ENCODE results near the gene MMAB. TPM values are rescaled to one million over a fixed set of nuclear protein-coding genes. Genes with fewer than 3 reads are reported as not detected.

Gene MMAB
- total RNA-seq, 1 donor from 2014 or later: 26.4 TPM

GRCh38 chr12:109582636-109583035 is 9.3 kb upstream of the MMAB start:
- no peak for DNase-seq (ENCODE audit: low spot score in 2 of 2, unreplicated experiment in 2 of 2)
- TF ChIP-seq, protein P1, sequence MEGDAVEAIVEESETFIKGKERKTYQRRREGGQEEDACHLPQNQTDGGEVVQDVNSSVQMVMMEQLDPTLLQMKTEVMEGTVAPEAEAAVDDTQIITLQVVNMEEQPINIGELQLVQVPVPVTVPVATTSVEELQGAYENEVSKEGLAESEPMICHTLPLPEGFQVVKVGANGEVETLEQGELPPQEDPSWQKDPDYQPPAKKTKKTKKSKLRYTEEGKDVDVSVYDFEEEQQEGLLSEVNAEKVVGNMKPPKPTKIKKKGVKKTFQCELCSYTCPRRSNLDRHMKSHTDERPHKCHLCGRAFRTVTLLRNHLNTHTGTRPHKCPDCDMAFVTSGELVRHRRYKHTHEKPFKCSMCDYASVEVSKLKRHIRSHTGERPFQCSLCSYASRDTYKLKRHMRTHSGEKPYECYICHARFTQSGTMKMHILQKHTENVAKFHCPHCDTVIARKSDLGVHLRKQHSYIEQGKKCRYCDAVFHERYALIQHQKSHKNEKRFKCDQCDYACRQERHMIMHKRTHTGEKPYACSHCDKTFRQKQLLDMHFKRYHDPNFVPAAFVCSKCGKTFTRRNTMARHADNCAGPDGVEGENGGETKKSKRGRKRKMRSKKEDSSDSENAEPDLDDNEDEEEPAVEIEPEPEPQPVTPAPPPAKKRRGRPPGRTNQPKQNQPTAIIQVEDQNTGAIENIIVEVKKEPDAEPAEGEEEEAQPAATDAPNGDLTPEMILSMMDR (IDR thresholded peaks at IDR 0.05; ENCODE audit: unreplicated experiment): no peak
- H3K36me3 Mint-ChIP-seq: peaks cover 14% of the 10 kb centered on the region
- H3K4me1 Mint-ChIP-seq: no peaks in the 10 kb centered on the region
- no peak overlapping the region for H3K4me3 Mint-ChIP-seq
- no peaks in the 10 kb centered on the region for H3K9me3 Mint-ChIP-seq
- peak overlapping the region; percentile 39 for H3K27ac Mint-ChIP-seq
- H3K27me3 Mint-ChIP-seq (ENCODE audit: low read depth): no peaks in the 10 kb centered on the region

DNA sequence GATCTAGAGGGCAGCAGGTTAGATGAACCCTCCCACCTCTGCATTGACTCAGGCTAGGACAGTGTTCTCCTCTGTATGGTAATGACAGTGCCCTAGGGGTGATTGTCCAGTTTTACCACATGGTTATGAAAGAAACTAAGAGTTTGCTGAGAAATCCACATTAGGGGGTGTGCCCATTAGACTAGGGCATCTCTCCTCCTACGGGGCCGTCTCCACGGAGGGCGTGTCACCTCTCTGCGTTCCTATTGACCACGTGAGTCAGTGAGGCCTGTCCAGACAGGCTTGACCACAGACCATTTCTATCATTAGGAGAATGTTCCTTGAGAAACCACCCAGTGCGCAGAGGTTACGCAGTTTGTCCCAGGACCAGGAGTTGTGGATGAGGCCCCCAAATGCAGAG is 8.6 kb upstream of the MMAB start:
- H3K27me3 Mint-ChIP-seq (ENCODE audit: low read depth): no peaks in the 10 kb centered on the region
- no peak overlapping the region for H3K27ac Mint-ChIP-seq
- H3K9me3 Mint-ChIP-seq: no peaks in the 10 kb centered on the region
- no peak overlapping the region for H3K4me3 Mint-ChIP-seq
- DNase-seq (ENCODE audit: low spot score in 2 of 2, unreplicated experiment in 2 of 2): no peak
- H3K4me1 Mint-ChIP-seq: no peaks in the 10 kb centered on the region
- TF ChIP-seq, protein P1 (IDR thresholded peaks at IDR 0.05; ENCODE audit: unreplicated experiment): no peak
- H3K36me3 Mint-ChIP-seq: peaks cover 16% of the 10 kb centered on the region

DNA sequence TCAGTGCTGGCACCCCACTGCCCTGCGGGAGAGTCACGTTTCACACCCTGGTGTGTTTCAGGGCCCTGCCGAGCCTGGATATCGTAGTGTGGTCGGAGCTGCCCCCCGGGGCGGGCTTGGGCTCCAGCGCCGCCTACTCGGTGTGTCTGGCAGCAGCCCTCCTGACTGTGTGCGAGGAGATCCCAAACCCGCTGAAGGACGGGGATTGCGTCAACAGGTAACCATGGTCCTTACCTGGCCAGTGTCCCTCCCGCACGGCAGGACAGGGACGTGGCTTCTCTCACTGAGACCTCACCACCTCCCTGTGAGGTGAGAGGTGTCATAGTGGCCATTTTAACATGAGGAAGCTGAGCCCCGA is 8.0 kb upstream of the MMAB start:
- TF ChIP-seq, protein P1 (IDR thresholded peaks at IDR 0.05; ENCODE audit: unreplicated experiment): no peak
- Mint-ChIP-seq H3K27ac (no peak overlapping the region), H3K4me1 (no peaks in the 10 kb centered on the region), H3K27me3 (ENCODE audit: low read depth) (no peaks in the 10 kb centered on the region), H3K9me3 (no peaks in the 10 kb centered on the region), H3K36me3 (peaks cover 17% of the 10 kb centered on the region), H3K4me3 (no peak overlapping the region)
- DNase-seq (ENCODE audit: low spot score in 2 of 2, unreplicated experiment in 2 of 2): no peak

DNA sequence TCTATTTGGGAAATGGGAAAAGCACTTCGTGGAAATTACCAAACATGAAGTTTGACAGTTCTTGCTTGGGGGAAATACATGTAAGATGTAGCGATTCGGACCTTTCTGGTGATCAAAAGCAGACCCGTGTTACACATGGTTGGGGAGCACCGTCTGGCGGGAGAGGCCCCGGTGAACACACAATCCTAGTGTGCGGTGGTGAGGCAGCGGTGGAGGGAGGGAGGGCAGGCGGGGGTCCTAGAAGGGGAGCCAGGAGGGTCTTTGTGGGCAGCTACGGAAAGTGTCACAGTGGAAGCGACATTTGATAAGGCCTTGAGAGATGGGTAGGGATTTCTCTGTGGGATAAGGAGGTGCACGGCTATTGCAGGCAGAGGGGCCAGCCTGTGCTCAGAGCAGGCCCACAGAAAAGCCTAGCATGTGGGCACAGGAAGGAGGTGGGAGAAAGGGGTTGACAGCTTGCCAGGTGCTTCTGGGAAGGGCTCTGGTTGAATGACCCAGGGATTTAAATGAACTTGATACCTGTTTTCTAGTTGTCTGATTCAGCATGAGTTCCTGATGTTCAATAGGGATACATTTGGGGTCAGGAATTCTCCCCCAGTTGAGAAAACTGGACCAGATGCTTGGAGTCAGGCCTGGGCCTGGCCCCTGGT is 7.5 kb upstream of the MMAB start:
- H3K9me3 Mint-ChIP-seq: no peaks in the 10 kb centered on the region
- H3K36me3 Mint-ChIP-seq: peaks cover 18% of the 10 kb centered on the region
- H3K27ac Mint-ChIP-seq: peak overlapping the region; percentile 16
- TF ChIP-seq, protein P1 (IDR thresholded peaks at IDR 0.05; ENCODE audit: unreplicated experiment): no peak
- no peak for DNase-seq (ENCODE audit: low spot score in 2 of 2, unreplicated experiment in 2 of 2)
- no peaks in the 10 kb centered on the region for H3K27me3 Mint-ChIP-seq (ENCODE audit: low read depth)
- H3K4me1 Mint-ChIP-seq: no peaks in the 10 kb centered on the region
- no peak overlapping the region for H3K4me3 Mint-ChIP-seq

- peaks cover 18% of the 10 kb centered on the region for H3K36me3 Mint-ChIP-seq
- no peak overlapping the region for H3K4me3 Mint-ChIP-seq
- no peak for DNase-seq (ENCODE audit: low spot score in 2 of 2, unreplicated experiment in 2 of 2)
- no peak overlapping the region for H3K27ac Mint-ChIP-seq
- no peaks in the 10 kb centered on the region for H3K27me3 Mint-ChIP-seq (ENCODE audit: low read depth)
- no peaks in the 10 kb centered on the region for H3K4me1 Mint-ChIP-seq
- no peaks in the 10 kb centered on the region for H3K9me3 Mint-ChIP-seq
- TF ChIP-seq, protein P1 (IDR thresholded peaks at IDR 0.05; ENCODE audit: unreplicated experiment): no peak
Measured at GRCh38 chr12:109580272-109580671, 7.0 kb upstream of the MMAB start.

DNA sequence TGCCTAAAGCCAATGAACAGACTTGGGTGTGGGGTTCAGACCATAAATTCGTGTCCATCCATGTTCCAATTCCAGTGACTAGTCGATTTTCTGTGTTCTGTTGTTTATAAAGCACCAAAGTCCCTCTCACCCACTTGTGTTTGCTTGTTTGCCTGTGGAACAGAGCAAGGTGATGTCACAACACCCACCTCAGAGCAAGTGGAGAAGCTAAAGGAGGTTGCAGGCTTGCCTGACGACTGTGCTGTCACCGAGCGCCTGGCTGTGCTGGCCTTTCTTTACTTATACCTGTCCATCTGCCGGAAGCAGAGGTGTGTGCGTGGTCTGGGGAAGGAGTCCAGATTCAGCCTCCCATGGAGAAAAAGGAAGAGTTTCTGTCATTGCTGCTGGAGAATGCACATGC is 6.3 kb upstream of the MMAB start:
- Mint-ChIP-seq H3K36me3 (peaks cover 18% of the 10 kb centered on the region), H3K9me3 (no peaks in the 10 kb centered on the region), H3K27ac (no peak overlapping the region), H3K4me3 (no peak overlapping the region), H3K27me3 (ENCODE audit: low read depth) (no peaks in the 10 kb centered on the region), H3K4me1 (peaks cover 5% of the 10 kb centered on the region)
- DNase-seq (ENCODE audit: low spot score in 2 of 2, unreplicated experiment in 2 of 2): no peak
- TF ChIP-seq, protein P1 (IDR thresholded peaks at IDR 0.05; ENCODE audit: unreplicated experiment): no peak
